Left lung (tissue), 10 donors: ENCODE results near the gene DLG2. TPM values are rescaled to one million over a fixed set of nuclear protein-coding genes. Genes with fewer than 3 reads are reported as not detected.

ENCODE experiments used
- ATAC-seq: fragments of 200-7000 bp; cut with Tn5 transposase; one replicate; pipeline ENCODE4 v1.9.1; 2020; ENCODE audit warnings: moderate library complexity
- DNase-seq, 4 donors: peaks; one replicate each; pipeline ENCODE4 v3.0.0-alpha.2; 2013 to 2020
- H3K27ac ChIP-seq, 2 donors: fragments of 200-600 bp; sonication (generic) in 1 of 2; one replicate each; pipeline versions ENCODE4 v1.5.0 to v1.8.0; 2020 to 2021
- H3K27me3 ChIP-seq, 2 donors: fragments of 200-600 bp; sonication (generic) in 1 of 2; one replicate each; pipeline versions ENCODE4 v1.5.0 to v1.8.0; 2020 to 2021
- H3K36me3 ChIP-seq, 2 donors: fragments of 200-600 bp; sonication (generic) in 1 of 2; one replicate each; pipeline versions ENCODE4 v1.5.0 to v1.8.0; 2020 to 2021
- H3K4me1 ChIP-seq, 2 donors: fragments of 200-600 bp; one replicate each; pipeline ENCODE4 v1.8.0; 2021
- H3K4me3 ChIP-seq, 2 donors: fragments of 200-600 bp; sonication (generic) in 1 of 2; one replicate each; pipeline versions ENCODE4 v1.5.0 to v1.8.0; 2020 to 2021; ENCODE audit warnings: mild to moderate bottlenecking in 1 of 2
- H3K9me3 ChIP-seq, 2 donors: fragments of 200-600 bp; sonication (generic) in 1 of 2; one replicate each; pipeline versions ENCODE4 v1.5.0 to v1.8.0; 2020 to 2021
- intact Hi-C, 2 donors: fragments of 100-400 bp; cut with DNase I; formaldehyde crosslinking; loops; one replicate each; pipeline versions ENCODE4 v1.11.2 to v1.14.2; 2022
- polyA plus RNA-seq, 6 donors: library from polyadenylated mRNA; unstranded; fragments of 120-200 nt; gene quantifications; one replicate each; pipeline ENCODE4 v1.2.1, GENCODE V29; 2013; ENCODE audit not compliant: insufficient read length in 6 of 6
- total RNA-seq, 2 donors: library from RNA; stranded (reverse); fragmentation: NEBNext Ultra II Directional; extraction: Animal tissue kit (Norgen Biotek cat#: 25700); gene quantifications; one replicate each; pipeline ENCODE4 v1.2.1, GENCODE V29; 2021
- TF ChIP-seq, protein P1 (sequence below), 2 donors: fragments of 200-600 bp; sonication (generic) in 1 of 2; IDR thresholded peaks; one replicate each; pipeline versions ENCODE4 v1.5.0 to v1.8.0; 2021; ENCODE audit warnings: antibody characterized with exemption in 2 of 2
- donor health status: DM: no; HTN: yes; CAD: no.
- donor health status: DM: no; HTN: no; CAD: no.

DLG2 gene
- total and polyA plus RNA-seq, 8 donors = 4.5 to 15.0 (median 8.6) TPM

DNA sequence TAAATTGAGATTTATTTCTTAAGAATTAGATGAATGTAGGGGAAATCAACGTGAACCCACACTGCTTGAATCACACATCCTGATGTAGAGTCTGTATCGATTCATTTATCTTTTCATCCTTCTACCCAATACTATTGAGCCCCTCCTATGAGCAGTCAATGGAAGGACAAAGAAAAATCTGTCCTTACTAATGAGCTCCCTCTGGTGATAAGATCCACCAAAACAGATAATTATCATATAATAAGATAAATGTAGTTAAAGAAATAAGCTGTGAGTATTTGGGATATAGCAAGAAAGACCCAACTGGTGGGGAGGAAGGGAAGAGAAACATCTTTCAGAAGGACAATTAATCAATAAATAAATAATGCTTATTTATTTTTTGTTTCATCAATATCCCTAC lies 1955.9 kb downstream of the DLG2 start:
- no peaks in the 10 kb centered on the region for H3K4me1 ChIP-seq
- H3K27me3 ChIP-seq = no peaks in the 10 kb centered on the region
- intact Hi-C loops = no loop called here
- TF ChIP-seq, protein P1, sequence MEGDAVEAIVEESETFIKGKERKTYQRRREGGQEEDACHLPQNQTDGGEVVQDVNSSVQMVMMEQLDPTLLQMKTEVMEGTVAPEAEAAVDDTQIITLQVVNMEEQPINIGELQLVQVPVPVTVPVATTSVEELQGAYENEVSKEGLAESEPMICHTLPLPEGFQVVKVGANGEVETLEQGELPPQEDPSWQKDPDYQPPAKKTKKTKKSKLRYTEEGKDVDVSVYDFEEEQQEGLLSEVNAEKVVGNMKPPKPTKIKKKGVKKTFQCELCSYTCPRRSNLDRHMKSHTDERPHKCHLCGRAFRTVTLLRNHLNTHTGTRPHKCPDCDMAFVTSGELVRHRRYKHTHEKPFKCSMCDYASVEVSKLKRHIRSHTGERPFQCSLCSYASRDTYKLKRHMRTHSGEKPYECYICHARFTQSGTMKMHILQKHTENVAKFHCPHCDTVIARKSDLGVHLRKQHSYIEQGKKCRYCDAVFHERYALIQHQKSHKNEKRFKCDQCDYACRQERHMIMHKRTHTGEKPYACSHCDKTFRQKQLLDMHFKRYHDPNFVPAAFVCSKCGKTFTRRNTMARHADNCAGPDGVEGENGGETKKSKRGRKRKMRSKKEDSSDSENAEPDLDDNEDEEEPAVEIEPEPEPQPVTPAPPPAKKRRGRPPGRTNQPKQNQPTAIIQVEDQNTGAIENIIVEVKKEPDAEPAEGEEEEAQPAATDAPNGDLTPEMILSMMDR (IDR thresholded peaks at IDR 0.05) = no peak
- no peak overlapping the region for H3K27ac ChIP-seq
- no peak overlapping the region for H3K4me3 ChIP-seq
- H3K9me3 ChIP-seq = no peaks in the 10 kb centered on the region
- H3K36me3 ChIP-seq = no peaks in the 10 kb centered on the region
- ATAC-seq = no peak
- no peak for DNase-seq

DNA sequence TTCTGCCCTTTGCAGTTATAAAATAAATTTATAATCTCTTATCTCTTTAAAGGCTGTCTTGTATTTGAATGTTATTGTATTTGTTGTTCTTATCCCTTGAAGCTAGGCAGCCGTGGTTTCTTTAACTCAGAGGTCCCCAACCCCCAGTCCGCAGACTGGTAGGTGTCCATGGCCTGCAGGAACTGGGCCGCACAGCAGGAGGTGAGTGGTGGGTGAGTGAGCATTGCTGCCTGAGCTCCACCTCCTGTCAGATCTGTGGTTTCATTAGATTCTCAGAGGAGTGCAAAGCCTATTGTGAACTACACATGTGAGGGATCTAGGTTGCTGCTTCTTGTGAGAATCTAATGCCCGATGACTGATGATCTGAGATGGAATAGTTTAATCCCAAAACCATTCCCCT lies 1961.0 kb downstream of the DLG2 start:
- no peaks in the 10 kb centered on the region for H3K27me3 ChIP-seq
- DNase-seq (no peak), ATAC-seq (no peak)
- H3K27ac ChIP-seq = no peak overlapping the region
- H3K9me3 ChIP-seq = no peaks in the 10 kb centered on the region
- intact Hi-C loops = no loop called here
- TF ChIP-seq, protein P1 (IDR thresholded peaks at IDR 0.05) = no peak
- H3K4me3 ChIP-seq = no peak overlapping the region
- no peaks in the 10 kb centered on the region for H3K4me1 ChIP-seq
- no peaks in the 10 kb centered on the region for H3K36me3 ChIP-seq

DNA sequence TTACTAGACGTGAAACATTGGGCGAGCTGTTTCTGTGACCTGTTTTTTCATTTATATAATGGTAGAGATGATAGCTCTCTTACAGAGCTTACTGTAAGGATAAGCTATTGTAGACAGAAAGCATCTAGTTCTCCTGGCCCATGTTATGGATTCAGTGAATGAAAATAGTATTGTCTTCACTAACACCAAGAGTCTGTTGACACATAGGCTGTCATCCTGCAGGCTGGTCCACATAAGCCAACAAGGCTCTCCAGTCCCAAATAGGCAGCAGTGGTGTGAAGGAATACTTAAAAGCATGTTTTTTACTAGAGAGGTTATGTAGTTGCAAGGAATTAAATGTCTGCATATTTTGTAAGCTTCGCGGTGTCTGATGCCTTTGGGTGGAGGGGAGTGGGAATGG lies 1963.2 kb downstream of the DLG2 start:
- no peak for ATAC-seq
- H3K4me1 ChIP-seq = no peaks in the 10 kb centered on the region
- no peak overlapping the region for H3K27ac ChIP-seq
- H3K27me3 ChIP-seq = no peaks in the 10 kb centered on the region
- intact Hi-C loops = no loop called here
- H3K4me3 ChIP-seq = no peak overlapping the region
- no peaks in the 10 kb centered on the region for H3K36me3 ChIP-seq
- no peak for DNase-seq
- H3K9me3 ChIP-seq = no peaks in the 10 kb centered on the region
- TF ChIP-seq, protein P1 (IDR thresholded peaks at IDR 0.05) = no peak

DNA sequence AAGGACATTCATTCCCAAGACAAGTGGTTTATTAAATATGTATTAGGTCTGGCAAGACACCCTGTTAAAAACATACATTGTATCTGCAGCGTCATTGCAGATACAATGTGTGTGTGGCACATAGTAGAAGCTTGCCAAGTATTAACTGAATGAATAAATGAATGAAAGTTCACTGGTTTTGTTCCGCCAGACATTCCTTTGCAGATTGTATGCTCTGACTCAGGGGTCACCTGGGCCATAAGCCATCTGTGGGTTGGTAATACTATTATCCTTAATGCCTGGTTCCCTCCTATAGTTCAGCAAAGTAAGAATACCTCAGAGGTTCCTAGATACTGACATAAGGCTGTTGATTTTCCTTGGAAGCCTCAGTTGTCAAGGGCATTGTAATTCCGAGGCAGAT lies 1963.7 kb downstream of the DLG2 start:
- ATAC-seq (no peak), DNase-seq (no peak)
- Histone ChIP-seq H3K36me3 (no peaks in the 10 kb centered on the region), H3K4me1 (no peaks in the 10 kb centered on the region), H3K4me3 (no peak overlapping the region), H3K9me3 (no peaks in the 10 kb centered on the region), H3K27ac (no peak overlapping the region), H3K27me3 (no peaks in the 10 kb centered on the region)
- intact Hi-C loops = no loop called here
- TF ChIP-seq, protein P1 (IDR thresholded peaks at IDR 0.05) = no peak

DNA sequence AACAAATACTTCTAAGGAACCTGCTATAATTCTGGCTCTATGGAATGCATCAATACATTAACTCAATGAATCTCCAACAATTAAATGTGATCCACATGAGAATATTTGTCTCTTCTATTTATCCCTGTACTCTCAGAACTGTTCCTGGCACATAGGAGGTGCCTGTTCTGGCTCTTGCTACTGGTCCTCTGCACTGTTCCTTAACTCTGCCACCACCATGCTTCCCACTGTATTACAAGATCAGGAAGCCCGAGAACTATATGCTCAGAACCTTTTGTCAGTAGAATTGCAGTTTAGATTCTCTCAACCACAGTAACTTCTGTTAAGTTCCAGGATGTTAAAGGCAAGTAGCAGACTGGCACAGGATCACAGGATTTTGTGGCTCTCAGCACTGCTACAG lies 1964.7 kb downstream of the DLG2 start:
- Histone ChIP-seq H3K36me3 (no peaks in the 10 kb centered on the region), H3K4me3 (no peak overlapping the region), H3K27me3 (no peaks in the 10 kb centered on the region), H3K4me1 (no peaks in the 10 kb centered on the region), H3K9me3 (no peaks in the 10 kb centered on the region), H3K27ac (no peak overlapping the region)
- intact Hi-C loops = no loop called here
- DNase-seq (no peak), ATAC-seq (no peak)
- TF ChIP-seq, protein P1 (IDR thresholded peaks at IDR 0.05) = no peak
